WTC11 (cell line): Measurements from ENCODE around the gene PNP. TPM values are rescaled to one million over a fixed set of nuclear protein-coding genes. Genes with fewer than 3 reads are reported as not detected.
"Not testable (repeated sequence)": the region's sequence is repeated elsewhere in the genome, so short reads cannot be mapped to it uniquely, and the experiment has no call there.

Source experiments
- ATAC-seq: fragments of 200-7000 bp; cut with Tn5 transposase; 2 replicates; pipeline ENCODE4 v1.10.0; 2021; ENCODE audit warnings: mild to moderate bottlenecking, moderate library complexity
- CTCF ChIA-PET: fragments of 300-600 bp; sonication (Branson Sonifier 250); formaldehyde crosslinking; loops from one replicate; lab custom pipeline; 2021; ENCODE audit warnings: antibody characterized with exemption; lab: Charles Lee
- POLR2A ChIA-PET: fragments of 350-600 bp; sonication (Branson Sonifier 250); formaldehyde crosslinking; loops from one replicate; lab custom pipeline; 2021; ENCODE audit warnings: antibody characterized with exemption; lab: Charles Lee
- DNase-seq: peaks from one replicate; pipeline ENCODE4 v3.0.0; 2021; ENCODE audit warnings: low spot score
- H3K27ac Mint-ChIP-seq: 2 replicates; pipeline ENCODE4 v1.8.0; 2021; ENCODE audit warnings: mixed read lengths
- H3K27me3 Mint-ChIP-seq: 2 replicates; pipeline ENCODE4 v1.8.0; 2021; ENCODE audit warnings: low read depth, mild to moderate bottlenecking, moderate library complexity, mixed read lengths
- H3K36me3 Mint-ChIP-seq: 2 replicates; pipeline ENCODE4 v1.8.0; 2021; ENCODE audit warnings: mixed read lengths
- H3K4me1 Mint-ChIP-seq: 2 replicates; pipeline ENCODE4 v1.8.0; 2022; ENCODE audit warnings: mixed read lengths
- H3K4me3 Mint-ChIP-seq: 2 replicates; pipeline ENCODE4 v1.8.0; 2021; ENCODE audit warnings: mild to moderate bottlenecking, moderate library complexity, mixed read lengths
- H3K9me3 Mint-ChIP-seq: 2 replicates; pipeline ENCODE4 v1.8.0; 2021; ENCODE audit warnings: mixed read lengths
- AFF4 ChIP-seq: sonication (generic); formaldehyde crosslinking; IDR thresholded peaks from 2 replicates; pipeline ENCODE4 v1.8.1; 2023; ENCODE audit warnings: mild to moderate bottlenecking, missing genetic modification reagents, borderline replicate concordance
- ELF4 ChIP-seq: sonication (generic); formaldehyde crosslinking; IDR thresholded peaks from 2 replicates; pipeline ENCODE4 v1.8.1; 2022; ENCODE audit warnings: low read depth, mild to moderate bottlenecking, moderate library complexity, missing genetic modification reagents
- FOXP1 ChIP-seq: sonication (generic); formaldehyde crosslinking; IDR thresholded peaks from 2 replicates; pipeline ENCODE4 v1.8.0; 2022; ENCODE audit warnings: missing genetic modification reagents, mild to moderate bottlenecking, moderate library complexity, borderline replicate concordance
- HMGA2 ChIP-seq: fragments of 250-450 bp; sonication (Bioruptor Pico); IDR thresholded peaks from 2 replicates; pipeline ENCODE4 v1.4.0; 2021; ENCODE audit warnings: mild to moderate bottlenecking, moderate library complexity
- SMAD4 ChIP-seq: sonication (generic); formaldehyde crosslinking; IDR thresholded peaks from 2 replicates; pipeline ENCODE4 v1.8.0; 2022; ENCODE audit warnings: mild to moderate bottlenecking, missing genetic modification reagents
- ZNF219 ChIP-seq: sonication (generic); formaldehyde crosslinking; IDR thresholded peaks from 2 replicates; pipeline ENCODE4 v1.8.0; 2023; ENCODE audit warnings: missing genetic modification reagents, mild to moderate bottlenecking, borderline replicate concordance
- ZSCAN18 ChIP-seq: fragments of 250-450 bp; sonication (Bioruptor Pico); IDR thresholded peaks from 2 replicates; pipeline ENCODE4 v2.1.2; 2022; ENCODE audit warnings: mild to moderate bottlenecking, moderate library complexity
- total RNA-seq: library from RNA; stranded (reverse); gene quantifications from 3 replicates; pipeline ENCODE4 v1.2.3, GENCODE V29; 2021
- TF ChIP-seq, protein P1 (sequence below): sonication (generic); formaldehyde crosslinking; IDR thresholded peaks from 2 replicates; pipeline ENCODE4 v1.8.0; 2023; ENCODE audit warnings: missing genetic modification reagents, mild to moderate bottlenecking, borderline replicate concordance
- TF ChIP-seq, protein P2 (sequence below): sonication (generic); formaldehyde crosslinking; IDR thresholded peaks from 2 replicates; pipeline ENCODE4 v1.8.1; 2023; ENCODE audit warnings: mild to moderate bottlenecking, missing genetic modification reagents
- TF ChIP-seq, protein P3 (sequence below): sonication (generic); formaldehyde crosslinking; IDR thresholded peaks from 2 replicates; pipeline ENCODE4 v1.8.1; 2023; ENCODE audit warnings: mild to moderate bottlenecking, missing genetic modification reagents, moderate library complexity
- TF ChIP-seq, protein P4 (sequence below): sonication (generic); formaldehyde crosslinking; conservative IDR thresholded peaks from 2 replicates; pipeline ENCODE4 v1.8.1; 2023; ENCODE audit warnings: mild to moderate bottlenecking, low read depth, missing genetic modification reagents, moderate library complexity
- TF ChIP-seq, protein P5 (sequence below): fragments of 250-450 bp; sonication (Bioruptor Pico); conservative IDR thresholded peaks from 2 replicates; pipeline ENCODE4 v1.9.0; 2021; ENCODE audit warnings: mild to moderate bottlenecking

PNP gene
- total RNA-seq, 1 experiment from 2014 or later = 95.8 TPM

DNA sequence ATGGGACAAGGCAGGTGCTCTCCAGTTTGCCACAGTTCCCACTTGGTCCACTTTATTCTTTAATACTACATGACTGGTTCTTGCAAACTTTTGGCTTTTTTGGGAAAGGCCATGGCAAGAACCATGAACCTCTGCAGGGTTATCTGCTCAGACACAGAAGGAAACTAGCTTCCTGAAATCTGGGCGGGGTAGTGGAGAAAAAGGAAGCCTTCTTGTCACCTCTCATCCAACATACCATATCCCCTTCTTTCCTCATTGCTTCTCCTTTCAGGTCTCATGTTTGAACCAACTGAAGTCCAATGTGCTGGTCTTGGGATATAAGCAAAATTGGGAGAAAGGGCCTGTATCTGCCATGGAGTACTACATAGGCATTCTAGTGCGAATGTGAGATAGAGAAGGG lies 27.7 kb upstream of the PNP start (continued):
- TF ChIP-seq, protein P1, sequence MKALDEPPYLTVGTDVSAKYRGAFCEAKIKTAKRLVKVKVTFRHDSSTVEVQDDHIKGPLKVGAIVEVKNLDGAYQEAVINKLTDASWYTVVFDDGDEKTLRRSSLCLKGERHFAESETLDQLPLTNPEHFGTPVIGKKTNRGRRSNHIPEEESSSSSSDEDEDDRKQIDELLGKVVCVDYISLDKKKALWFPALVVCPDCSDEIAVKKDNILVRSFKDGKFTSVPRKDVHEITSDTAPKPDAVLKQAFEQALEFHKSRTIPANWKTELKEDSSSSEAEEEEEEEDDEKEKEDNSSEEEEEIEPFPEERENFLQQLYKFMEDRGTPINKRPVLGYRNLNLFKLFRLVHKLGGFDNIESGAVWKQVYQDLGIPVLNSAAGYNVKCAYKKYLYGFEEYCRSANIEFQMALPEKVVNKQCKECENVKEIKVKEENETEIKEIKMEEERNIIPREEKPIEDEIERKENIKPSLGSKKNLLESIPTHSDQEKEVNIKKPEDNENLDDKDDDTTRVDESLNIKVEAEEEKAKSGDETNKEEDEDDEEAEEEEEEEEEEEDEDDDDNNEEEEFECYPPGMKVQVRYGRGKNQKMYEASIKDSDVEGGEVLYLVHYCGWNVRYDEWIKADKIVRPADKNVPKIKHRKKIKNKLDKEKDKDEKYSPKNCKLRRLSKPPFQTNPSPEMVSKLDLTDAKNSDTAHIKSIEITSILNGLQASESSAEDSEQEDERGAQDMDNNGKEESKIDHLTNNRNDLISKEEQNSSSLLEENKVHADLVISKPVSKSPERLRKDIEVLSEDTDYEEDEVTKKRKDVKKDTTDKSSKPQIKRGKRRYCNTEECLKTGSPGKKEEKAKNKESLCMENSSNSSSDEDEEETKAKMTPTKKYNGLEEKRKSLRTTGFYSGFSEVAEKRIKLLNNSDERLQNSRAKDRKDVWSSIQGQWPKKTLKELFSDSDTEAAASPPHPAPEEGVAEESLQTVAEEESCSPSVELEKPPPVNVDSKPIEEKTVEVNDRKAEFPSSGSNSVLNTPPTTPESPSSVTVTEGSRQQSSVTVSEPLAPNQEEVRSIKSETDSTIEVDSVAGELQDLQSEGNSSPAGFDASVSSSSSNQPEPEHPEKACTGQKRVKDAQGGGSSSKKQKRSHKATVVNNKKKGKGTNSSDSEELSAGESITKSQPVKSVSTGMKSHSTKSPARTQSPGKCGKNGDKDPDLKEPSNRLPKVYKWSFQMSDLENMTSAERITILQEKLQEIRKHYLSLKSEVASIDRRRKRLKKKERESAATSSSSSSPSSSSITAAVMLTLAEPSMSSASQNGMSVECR (CRISPR knock-in tag) = no peak
- TF ChIP-seq ZSCAN18 (CRISPR knock-in tag) (no peak), ELF4 (CRISPR knock-in tag) (no peak), SMAD4 (CRISPR knock-in tag) (no peak), FOXP1 (CRISPR knock-in tag) (no peak)
- TF ChIP-seq, protein P2, sequence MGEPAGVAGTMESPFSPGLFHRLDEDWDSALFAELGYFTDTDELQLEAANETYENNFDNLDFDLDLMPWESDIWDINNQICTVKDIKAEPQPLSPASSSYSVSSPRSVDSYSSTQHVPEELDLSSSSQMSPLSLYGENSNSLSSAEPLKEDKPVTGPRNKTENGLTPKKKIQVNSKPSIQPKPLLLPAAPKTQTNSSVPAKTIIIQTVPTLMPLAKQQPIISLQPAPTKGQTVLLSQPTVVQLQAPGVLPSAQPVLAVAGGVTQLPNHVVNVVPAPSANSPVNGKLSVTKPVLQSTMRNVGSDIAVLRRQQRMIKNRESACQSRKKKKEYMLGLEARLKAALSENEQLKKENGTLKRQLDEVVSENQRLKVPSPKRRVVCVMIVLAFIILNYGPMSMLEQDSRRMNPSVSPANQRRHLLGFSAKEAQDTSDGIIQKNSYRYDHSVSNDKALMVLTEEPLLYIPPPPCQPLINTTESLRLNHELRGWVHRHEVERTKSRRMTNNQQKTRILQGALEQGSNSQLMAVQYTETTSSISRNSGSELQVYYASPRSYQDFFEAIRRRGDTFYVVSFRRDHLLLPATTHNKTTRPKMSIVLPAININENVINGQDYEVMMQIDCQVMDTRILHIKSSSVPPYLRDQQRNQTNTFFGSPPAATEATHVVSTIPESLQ (CRISPR knock-in tag) = no peak
- TF ChIP-seq, all 79 proteins: peak for 0

DNA sequence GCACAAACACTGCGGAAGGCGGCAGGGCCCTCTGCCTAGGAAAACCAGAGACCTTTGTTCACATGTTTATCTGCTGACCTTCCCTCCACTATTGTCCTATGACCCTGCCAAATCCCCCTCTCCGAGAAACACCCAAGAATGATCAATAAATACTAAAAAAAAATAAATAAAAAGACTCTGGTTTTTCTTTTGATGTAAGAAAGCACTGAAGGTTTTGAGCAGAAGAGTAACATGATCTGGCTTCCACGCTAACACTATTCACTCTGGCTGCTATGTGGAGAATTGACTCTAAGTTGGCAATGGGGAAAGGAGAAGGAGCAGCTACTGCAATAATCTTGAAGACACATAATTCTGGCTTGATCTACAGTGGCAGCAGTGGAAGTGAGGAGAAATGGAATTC lies 25.6 kb upstream of the PNP start:
- not testable (repeated sequence) for H3K9me3 Mint-ChIP-seq, H3K4me1 Mint-ChIP-seq, H3K4me3 Mint-ChIP-seq, DNase-seq, ATAC-seq, H3K27me3 Mint-ChIP-seq, H3K27ac Mint-ChIP-seq, H3K36me3 Mint-ChIP-seq
- ChIA-PET CTCF (interaction anchor here (1.3 kb wide), 1 partner anchor 28 kb away, joined by 5 read pairs; no protein-coding TSS in a partner anchor), POLR2A (interaction anchor here (2.3 kb wide), 1 partner anchor 11 kb away, joined by 8 read pairs; the partner anchor contains the start of genes APEX1 and OSGEP)

DNA sequence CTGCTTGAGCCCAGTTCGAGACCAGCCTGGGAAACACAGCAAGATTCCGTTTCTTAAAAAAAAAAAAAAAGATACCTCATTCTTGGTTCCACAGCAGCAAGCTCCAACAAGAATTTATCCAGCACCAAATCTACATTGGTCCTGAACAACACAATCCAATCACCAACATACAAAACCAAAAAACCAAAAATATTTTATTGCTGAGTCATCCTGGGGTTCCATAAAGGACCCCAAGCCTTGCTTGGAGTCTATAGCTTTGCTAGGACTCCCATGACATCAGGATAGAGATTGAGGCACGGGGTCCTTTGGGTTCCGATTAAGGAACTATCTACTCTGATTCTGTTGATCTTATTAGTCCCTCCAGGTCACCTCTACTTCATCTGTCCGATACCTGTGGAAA lies 22.3 kb upstream of the PNP start:
- ATAC-seq (no peak), DNase-seq (no peak)
- H3K27me3 Mint-ChIP-seq = no peaks in the 10 kb centered on the region
- no peaks in the 10 kb centered on the region for H3K4me1 Mint-ChIP-seq
- ChIA-PET CTCF (no interaction called here), POLR2A (no interaction called here)
- H3K36me3 Mint-ChIP-seq = peaks cover 24% of the 10 kb centered on the region
- no peak overlapping the region for H3K4me3 Mint-ChIP-seq
- peaks cover 7% of the 10 kb centered on the region for H3K9me3 Mint-ChIP-seq
- peak overlapping the region; percentile 63 for H3K27ac Mint-ChIP-seq
- TF ChIP-seq SMAD4 (CRISPR knock-in tag) = no peak
- no peak for TF ChIP-seq AFF4 (CRISPR knock-in tag)
- TF ChIP-seq, protein P3, sequence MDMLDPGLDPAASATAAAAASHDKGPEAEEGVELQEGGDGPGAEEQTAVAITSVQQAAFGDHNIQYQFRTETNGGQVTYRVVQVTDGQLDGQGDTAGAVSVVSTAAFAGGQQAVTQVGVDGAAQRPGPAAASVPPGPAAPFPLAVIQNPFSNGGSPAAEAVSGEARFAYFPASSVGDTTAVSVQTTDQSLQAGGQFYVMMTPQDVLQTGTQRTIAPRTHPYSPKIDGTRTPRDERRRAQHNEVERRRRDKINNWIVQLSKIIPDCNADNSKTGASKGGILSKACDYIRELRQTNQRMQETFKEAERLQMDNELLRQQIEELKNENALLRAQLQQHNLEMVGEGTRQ = no peak
- TF ChIP-seq ZNF219 = no peak
- TF ChIP-seq, protein P4, sequence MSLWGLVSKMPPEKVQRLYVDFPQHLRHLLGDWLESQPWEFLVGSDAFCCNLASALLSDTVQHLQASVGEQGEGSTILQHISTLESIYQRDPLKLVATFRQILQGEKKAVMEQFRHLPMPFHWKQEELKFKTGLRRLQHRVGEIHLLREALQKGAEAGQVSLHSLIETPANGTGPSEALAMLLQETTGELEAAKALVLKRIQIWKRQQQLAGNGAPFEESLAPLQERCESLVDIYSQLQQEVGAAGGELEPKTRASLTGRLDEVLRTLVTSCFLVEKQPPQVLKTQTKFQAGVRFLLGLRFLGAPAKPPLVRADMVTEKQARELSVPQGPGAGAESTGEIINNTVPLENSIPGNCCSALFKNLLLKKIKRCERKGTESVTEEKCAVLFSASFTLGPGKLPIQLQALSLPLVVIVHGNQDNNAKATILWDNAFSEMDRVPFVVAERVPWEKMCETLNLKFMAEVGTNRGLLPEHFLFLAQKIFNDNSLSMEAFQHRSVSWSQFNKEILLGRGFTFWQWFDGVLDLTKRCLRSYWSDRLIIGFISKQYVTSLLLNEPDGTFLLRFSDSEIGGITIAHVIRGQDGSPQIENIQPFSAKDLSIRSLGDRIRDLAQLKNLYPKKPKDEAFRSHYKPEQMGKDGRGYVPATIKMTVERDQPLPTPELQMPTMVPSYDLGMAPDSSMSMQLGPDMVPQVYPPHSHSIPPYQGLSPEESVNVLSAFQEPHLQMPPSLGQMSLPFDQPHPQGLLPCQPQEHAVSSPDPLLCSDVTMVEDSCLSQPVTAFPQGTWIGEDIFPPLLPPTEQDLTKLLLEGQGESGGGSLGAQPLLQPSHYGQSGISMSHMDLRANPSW (CRISPR knock-in tag) = no peak
- no peak for TF ChIP-seq HMGA2
- TF ChIP-seq, protein P5, sequence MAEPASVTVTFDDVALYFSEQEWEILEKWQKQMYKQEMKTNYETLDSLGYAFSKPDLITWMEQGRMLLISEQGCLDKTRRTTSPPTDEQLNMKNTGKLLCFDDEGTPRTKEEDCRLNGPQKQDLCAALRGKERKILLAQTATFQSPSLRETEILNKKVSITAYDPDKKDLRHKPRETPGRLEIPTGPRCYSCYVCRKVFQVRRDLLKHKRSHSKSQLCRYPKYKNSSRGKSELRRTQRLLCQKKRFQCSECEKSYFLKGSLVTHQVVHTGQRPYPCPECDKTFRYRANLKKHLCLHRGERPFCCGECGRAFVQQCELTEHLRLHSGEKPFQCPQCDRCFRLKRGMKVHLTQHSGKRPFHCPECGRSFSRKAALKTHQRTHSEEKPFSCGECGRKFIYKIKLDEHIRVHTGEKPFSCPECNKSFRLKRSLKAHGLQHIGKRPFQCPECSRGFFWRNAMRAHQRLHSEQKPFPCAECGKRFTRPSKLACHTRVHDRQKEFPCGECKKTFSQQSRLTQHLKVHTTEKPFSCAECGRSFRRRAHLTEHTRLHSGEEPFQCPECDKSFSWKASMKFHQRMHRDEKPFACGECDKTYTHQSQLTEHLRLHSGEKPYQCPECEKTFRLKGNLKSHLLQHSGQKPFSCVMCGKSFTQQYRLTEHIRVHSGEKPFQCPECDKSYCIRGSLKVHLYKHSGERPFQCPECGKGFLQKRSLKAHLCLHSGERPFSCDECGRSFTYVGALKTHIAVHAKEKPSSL (CRISPR knock-in tag) = no peak
